CD8-positive, alpha-beta memory T cell (primary cell): ENCODE data around the gene NFIB. TPM values are rescaled to one million over a fixed set of nuclear protein-coding genes. Genes with fewer than 3 reads are reported as not detected.

Experiments
- CTCF ChIA-PET: fragments of 350-600 bp; sonication (Branson Sonifier 250); formaldehyde crosslinking; loops from one replicate; lab custom pipeline; 2021; ENCODE audit warnings: antibody characterized with exemption; lab: Charles Lee
- POLR2A ChIA-PET: fragments of 350-600 bp; sonication (Branson Sonifier 250); formaldehyde crosslinking; loops from one replicate; lab custom pipeline; 2021; ENCODE audit warnings: antibody characterized with exemption; lab: Charles Lee
- DNase-seq, 5 donors: peaks; one replicate each; pipeline versions ENCODE4 v3.0.0 to v3.0.0-alpha.2; 2020 to 2022; ENCODE audit warnings: mixed read lengths in 1 of 5
- H3K27ac ChIP-seq: one replicate; pipeline ENCODE4 v1.7.0; 2013; ENCODE audit warnings: low read depth, mild to moderate bottlenecking, low read length, moderate library complexity
- H3K27me3 ChIP-seq: 2 replicates; pipeline ENCODE4 v1.7.0; 2013; ENCODE audit warnings: low read length, mild to moderate bottlenecking; ENCODE audit not compliant: insufficient read depth, poor library complexity, severe bottlenecking
- H3K36me3 ChIP-seq: 2 replicates; pipeline ENCODE4 v1.7.0; 2013; ENCODE audit warnings: mild to moderate bottlenecking, low read length, moderate library complexity; ENCODE audit not compliant: insufficient read depth
- H3K4me1 ChIP-seq: 2 replicates; pipeline ENCODE4 v1.7.0; 2013; ENCODE audit warnings: mild to moderate bottlenecking, low read length, moderate library complexity; ENCODE audit not compliant: insufficient read depth
- H3K4me3 ChIP-seq: 2 replicates; pipeline ENCODE4 v1.7.0; 2013; ENCODE audit warnings: mild to moderate bottlenecking, low read length
- H3K9me3 ChIP-seq: 2 replicates; pipeline ENCODE4 v1.7.0; 2013; ENCODE audit warnings: mild to moderate bottlenecking, low read length
- H3K27ac Mint-ChIP-seq, 8 donors: one replicate each; pipeline ENCODE4 v1.8.0; 2020 to 2021; ENCODE audit warnings: mixed read lengths in 8 of 8, mild to moderate bottlenecking in 6 of 8, inconsistent platforms in 3 of 8, moderate library complexity in 3 of 8
- H3K27me3 Mint-ChIP-seq, 2 donors: one replicate each; pipeline ENCODE4 v1.8.0; 2020 to 2021; ENCODE audit warnings: mixed read lengths in 2 of 2, mild to moderate bottlenecking in 1 of 2, moderate library complexity in 1 of 2
- H3K36me3 Mint-ChIP-seq, 3 donors: one replicate each; pipeline ENCODE4 v1.8.0; 2020 to 2021; ENCODE audit warnings: mixed read lengths in 3 of 3, inconsistent platforms in 1 of 3, mild to moderate bottlenecking in 1 of 3
- H3K4me1 Mint-ChIP-seq, 3 donors: one replicate each; pipeline ENCODE4 v1.8.0; 2020 to 2021; ENCODE audit warnings: mixed read lengths in 3 of 3, inconsistent platforms in 1 of 3, mild to moderate bottlenecking in 1 of 3
- H3K4me3 Mint-ChIP-seq, 7 donors: one replicate each; pipeline ENCODE4 v1.8.0; 2020 to 2021; ENCODE audit warnings: mixed read lengths in 7 of 7, mild to moderate bottlenecking in 6 of 7, moderate library complexity in 4 of 7, inconsistent platforms in 2 of 7
- H3K9me3 Mint-ChIP-seq, 5 donors: one replicate each; pipeline ENCODE4 v1.8.0; 2020 to 2022; ENCODE audit warnings: mixed read lengths in 5 of 5, mild to moderate bottlenecking in 3 of 5, moderate library complexity in 2 of 5, inconsistent platforms in 1 of 5
- polyA plus RNA-seq: library from polyadenylated mRNA; unstranded; fragments of 300-500 nt; fragmentation: Illumina TruSeq; gene quantifications from one replicate; pipeline ENCODE4 v1.2.3, GENCODE V29; 2021
- total RNA-seq, 2 experiments: library from RNA; stranded (reverse); gene quantifications; one replicate each; pipeline ENCODE4 v1.2.3, GENCODE V29; 2021

NFIB gene
- total and polyA plus RNA-seq, 3 experiments from 2014 or later = not detected

DNA sequence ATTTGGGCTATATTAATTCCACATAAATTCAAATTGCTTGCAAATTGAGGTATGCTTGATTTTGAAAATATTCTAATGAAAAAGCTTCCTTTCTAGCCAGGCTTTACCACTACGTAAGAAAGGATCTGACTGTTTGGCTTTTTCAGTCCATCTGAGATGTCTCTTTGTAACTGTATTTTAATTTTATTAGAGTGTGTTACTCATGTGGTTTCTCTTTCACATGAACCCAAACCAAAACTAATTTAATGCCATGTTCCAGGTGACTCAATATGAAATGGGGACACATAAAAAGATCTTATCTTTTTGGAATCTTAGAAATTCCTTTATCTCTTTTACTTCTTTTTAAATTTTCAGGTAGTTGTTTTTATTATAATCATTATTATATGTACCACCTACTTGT lies 85.3 kb downstream of the NFIB start:
- H3K4me3 ChIP-seq = no peak overlapping the region
- H3K4me1 ChIP-seq = no peaks in the 10 kb centered on the region
- DNase-seq = no peak
- H3K9me3 ChIP-seq = no peaks in the 10 kb centered on the region
- no peak overlapping the region for H3K27ac ChIP-seq
- H3K4me3 Mint-ChIP-seq = no peak overlapping the region
- ChIA-PET CTCF (no interaction called here), POLR2A (no interaction called here)
- H3K9me3 Mint-ChIP-seq = no peaks in the 10 kb centered on the region
- H3K4me1 Mint-ChIP-seq = no peaks in the 10 kb centered on the region
- no peak overlapping the region for H3K27ac Mint-ChIP-seq
- no peaks in the 10 kb centered on the region for H3K27me3 ChIP-seq
- no peaks in the 10 kb centered on the region for H3K27me3 Mint-ChIP-seq
- no peaks in the 10 kb centered on the region for H3K36me3 Mint-ChIP-seq
- H3K36me3 ChIP-seq = no peaks in the 10 kb centered on the region

DNA sequence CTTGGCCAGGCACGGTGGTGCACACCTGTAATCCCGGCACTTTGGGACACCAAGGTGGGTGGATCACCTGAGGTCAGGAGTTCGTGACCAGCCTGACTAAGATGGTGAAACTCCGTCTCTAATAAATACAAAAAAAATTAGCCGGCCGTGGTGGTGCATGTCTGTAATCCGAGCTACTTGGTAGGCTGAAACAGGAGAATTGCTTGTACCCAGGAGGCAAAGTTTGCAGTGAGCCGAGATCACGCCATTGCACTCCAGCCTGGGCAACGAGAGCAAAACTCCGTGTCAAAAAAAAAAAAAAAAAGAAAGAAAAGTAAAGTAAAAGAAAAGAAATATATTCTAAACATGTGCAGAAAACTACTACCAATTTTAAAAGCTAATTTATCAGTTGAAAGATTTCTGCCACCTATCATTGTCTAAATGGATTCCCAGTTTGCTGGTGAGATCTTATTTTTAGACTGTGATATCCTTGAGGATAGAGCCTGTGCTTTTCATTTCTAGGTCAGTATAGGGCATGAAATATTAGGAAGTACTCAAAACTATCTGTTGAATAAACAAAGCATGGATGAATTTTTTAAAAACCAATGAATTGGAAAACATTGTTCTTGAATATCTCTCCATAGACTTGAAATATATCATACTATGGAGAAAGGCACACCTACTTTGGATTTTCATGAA lies 86.9 kb downstream of the NFIB start:
- peaks cover 0 to 2% (median 0%) of the 10 kb centered on the region in 5 donors for H3K9me3 Mint-ChIP-seq

DNA sequence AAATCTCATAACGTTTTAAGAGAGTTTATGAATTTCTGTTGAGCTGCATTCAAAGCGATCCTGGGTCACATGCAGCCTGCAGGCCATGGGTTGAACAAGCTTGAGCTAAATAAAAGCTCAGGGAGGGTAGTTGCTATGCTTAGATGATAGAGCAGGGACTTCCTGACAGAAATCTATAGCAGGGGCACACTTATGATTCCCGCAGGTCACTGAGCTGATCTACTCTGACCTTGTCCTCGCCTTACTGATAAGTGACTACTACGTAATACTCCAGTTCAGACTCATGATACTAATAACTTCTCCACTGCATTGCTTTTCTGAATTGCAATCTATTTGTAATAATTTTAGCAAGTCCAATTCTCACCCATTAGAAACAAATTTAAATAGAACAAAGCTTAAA lies 90.9 kb downstream of the NFIB start:
- no peaks in the 10 kb centered on the region for H3K27me3 ChIP-seq
- no peaks in the 10 kb centered on the region for H3K27me3 Mint-ChIP-seq
- H3K4me3 ChIP-seq = no peak overlapping the region
- H3K27ac Mint-ChIP-seq = no peak overlapping the region
- peaks cover 0 to 2% (median 0%) of the 10 kb centered on the region in 5 donors for H3K9me3 Mint-ChIP-seq
- H3K4me1 ChIP-seq = no peaks in the 10 kb centered on the region
- no peaks in the 10 kb centered on the region for H3K36me3 Mint-ChIP-seq
- DNase-seq = no peak
- H3K27ac ChIP-seq = no peak overlapping the region
- H3K4me1 Mint-ChIP-seq = no peaks in the 10 kb centered on the region
- no peak overlapping the region for H3K4me3 Mint-ChIP-seq
- ChIA-PET CTCF (no interaction called here), POLR2A (no interaction called here)
- no peaks in the 10 kb centered on the region for H3K36me3 ChIP-seq
- H3K9me3 ChIP-seq = no peaks in the 10 kb centered on the region

More for the DNA sequence above, 86.9 kb downstream of the NFIB start:
- Mint-ChIP-seq H3K36me3 (no peaks in the 10 kb centered on the region), H3K27ac (no peak overlapping the region), H3K4me1 (no peaks in the 10 kb centered on the region), H3K4me3 (no peak overlapping the region), H3K27me3 (no peaks in the 10 kb centered on the region)
- Histone ChIP-seq H3K9me3 (no peaks in the 10 kb centered on the region), H3K27ac (no peak overlapping the region), H3K4me1 (no peaks in the 10 kb centered on the region), H3K36me3 (no peaks in the 10 kb centered on the region), H3K27me3 (no peaks in the 10 kb centered on the region), H3K4me3 (no peak overlapping the region)
- POLR2A ChIA-PET = no interaction called here
- CTCF ChIA-PET = no interaction called here
- no peak for DNase-seq

DNA sequence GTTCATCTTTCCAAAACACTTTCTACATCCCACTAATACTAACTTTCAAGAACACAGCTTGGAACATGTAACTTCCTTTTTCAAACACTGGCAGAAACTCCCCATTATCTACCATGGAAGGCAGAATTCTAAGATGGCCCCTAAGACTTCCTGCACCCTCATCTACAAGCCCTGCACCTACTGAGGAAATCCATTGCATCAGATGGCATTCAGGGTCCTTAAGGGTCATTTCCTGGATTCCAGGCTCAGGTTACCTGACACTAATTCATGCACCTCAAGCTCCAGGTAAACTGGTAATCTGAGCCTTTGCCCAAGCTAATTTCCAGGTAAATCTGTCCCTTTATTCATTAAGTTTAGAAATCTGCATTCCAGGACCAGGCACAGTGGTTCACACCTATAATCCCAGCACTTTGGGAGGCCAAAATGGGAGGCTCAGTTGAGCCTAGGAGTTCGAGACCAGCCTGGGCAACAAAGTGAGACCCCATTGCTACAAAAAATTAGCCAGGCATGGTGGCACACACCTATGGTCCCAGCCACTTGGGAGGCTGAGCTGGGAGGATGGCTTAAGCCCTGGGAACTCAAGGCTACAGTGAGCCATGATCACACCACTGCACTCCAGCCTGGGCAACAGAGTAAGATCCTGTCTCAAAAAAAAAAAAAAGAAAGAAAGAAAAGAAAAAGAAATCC lies 91.6 kb downstream of the NFIB start:
- Mint-ChIP-seq H3K27me3 (no peaks in the 10 kb centered on the region), H3K36me3 (no peaks in the 10 kb centered on the region), H3K27ac (no peak overlapping the region), H3K4me3 (no peak overlapping the region), H3K9me3 (peaks cover 0 to 2% (median 0%) of the 10 kb centered on the region in 5 donors), H3K4me1 (no peaks in the 10 kb centered on the region)
- Histone ChIP-seq H3K4me1 (no peaks in the 10 kb centered on the region), H3K36me3 (no peaks in the 10 kb centered on the region), H3K9me3 (no peaks in the 10 kb centered on the region), H3K4me3 (no peak overlapping the region), H3K27me3 (no peaks in the 10 kb centered on the region), H3K27ac (no peak overlapping the region)
- ChIA-PET CTCF (no interaction called here), POLR2A (no interaction called here)
- no peak for DNase-seq

DNA sequence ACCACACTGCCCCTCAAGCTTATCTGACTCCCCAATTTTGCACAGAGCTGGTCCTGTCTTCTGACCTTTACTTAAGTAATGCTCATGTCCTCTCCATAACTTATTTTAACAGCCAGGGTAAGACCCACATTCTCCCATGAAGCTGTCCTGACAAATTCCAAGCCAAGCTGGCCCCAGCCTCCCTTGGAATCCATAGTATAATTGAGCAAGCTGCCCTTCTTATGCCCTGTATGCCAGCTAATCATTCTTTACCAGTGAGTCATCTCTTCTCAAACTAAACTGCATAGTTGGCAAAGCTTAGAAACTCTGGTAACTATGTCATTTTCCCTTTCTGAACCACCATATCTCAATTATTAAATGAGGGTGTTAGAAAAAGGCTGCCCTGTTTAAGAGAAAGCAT lies 92.4 kb downstream of the NFIB start:
- no peak overlapping the region for H3K27ac Mint-ChIP-seq
- Histone ChIP-seq H3K4me1 (no peaks in the 10 kb centered on the region), H3K9me3 (no peaks in the 10 kb centered on the region), H3K27ac (no peak overlapping the region), H3K27me3 (no peaks in the 10 kb centered on the region), H3K4me3 (no peak overlapping the region), H3K36me3 (no peaks in the 10 kb centered on the region)
- ChIA-PET CTCF (no interaction called here), POLR2A (no interaction called here)
- no peak overlapping the region for H3K4me3 Mint-ChIP-seq
- no peaks in the 10 kb centered on the region for H3K27me3 Mint-ChIP-seq
- H3K9me3 Mint-ChIP-seq = peaks cover 0 to 2% (median 0%) of the 10 kb centered on the region in 5 donors
- H3K4me1 Mint-ChIP-seq = no peaks in the 10 kb centered on the region
- DNase-seq = no peak
- H3K36me3 Mint-ChIP-seq = no peaks in the 10 kb centered on the region

DNA sequence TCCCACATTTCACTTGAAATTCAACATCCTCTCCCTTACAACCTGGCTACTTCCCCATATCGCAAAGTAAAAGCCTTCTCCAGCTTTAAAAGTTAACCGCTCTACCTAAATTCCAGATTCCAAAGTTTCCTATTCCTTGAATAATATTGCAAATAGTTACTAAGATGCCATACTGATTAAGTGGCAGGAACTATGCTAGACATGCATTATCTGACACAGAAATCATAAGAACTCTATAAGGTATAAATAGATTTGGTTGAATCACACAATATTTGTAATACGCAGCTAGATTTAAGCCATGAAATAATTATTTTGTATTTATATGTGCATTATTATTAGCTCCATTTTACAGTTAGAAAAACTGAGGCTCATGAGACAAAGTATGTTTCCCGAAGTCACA lies 92.8 kb downstream of the NFIB start:
- no peak overlapping the region for H3K4me3 Mint-ChIP-seq

DNA sequence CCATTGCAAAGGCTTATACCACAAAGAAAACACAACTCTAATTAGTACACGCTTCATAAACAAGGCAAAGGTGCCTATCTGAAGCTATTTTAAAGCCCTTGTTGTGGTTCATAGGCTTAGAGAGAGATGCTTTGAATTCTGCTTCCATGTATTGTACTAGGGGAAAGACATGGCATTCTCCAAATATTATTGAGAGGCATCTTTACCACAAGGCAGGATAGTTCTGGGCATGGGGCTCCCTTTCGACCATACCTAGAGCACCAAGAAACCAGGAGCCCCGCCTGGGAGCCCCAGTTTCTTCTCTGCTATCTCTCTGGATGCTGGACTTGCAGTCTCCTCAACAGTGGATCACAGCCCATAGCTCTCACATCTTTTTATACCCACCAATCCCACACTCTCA lies 93.7 kb downstream of the NFIB start:
- ChIA-PET CTCF (no interaction called here), POLR2A (no interaction called here)
- H3K27ac Mint-ChIP-seq = no peak overlapping the region
- H3K27me3 Mint-ChIP-seq = no peaks in the 10 kb centered on the region
- no peaks in the 10 kb centered on the region for H3K36me3 Mint-ChIP-seq
- Histone ChIP-seq H3K4me1 (no peaks in the 10 kb centered on the region), H3K4me3 (no peak overlapping the region), H3K27me3 (no peaks in the 10 kb centered on the region), H3K27ac (no peak overlapping the region), H3K36me3 (no peaks in the 10 kb centered on the region), H3K9me3 (no peaks in the 10 kb centered on the region)
- H3K9me3 Mint-ChIP-seq = peaks cover 0 to 2% (median 0%) of the 10 kb centered on the region in 5 donors
- H3K4me1 Mint-ChIP-seq = no peaks in the 10 kb centered on the region
- DNase-seq = no peak
- H3K4me3 Mint-ChIP-seq = no peak overlapping the region

More for the DNA sequence above, 92.8 kb downstream of the NFIB start:
- Histone ChIP-seq H3K4me3 (no peak overlapping the region), H3K9me3 (no peaks in the 10 kb centered on the region), H3K27ac (no peak overlapping the region), H3K27me3 (no peaks in the 10 kb centered on the region), H3K4me1 (no peaks in the 10 kb centered on the region), H3K36me3 (no peaks in the 10 kb centered on the region)
- no peak for DNase-seq
- Mint-ChIP-seq H3K27ac (no peak overlapping the region), H3K27me3 (no peaks in the 10 kb centered on the region), H3K9me3 (peaks cover 0 to 2% (median 0%) of the 10 kb centered on the region in 5 donors), H3K4me1 (no peaks in the 10 kb centered on the region), H3K36me3 (no peaks in the 10 kb centered on the region)
- ChIA-PET POLR2A (no interaction called here), CTCF (no interaction called here)

DNA sequence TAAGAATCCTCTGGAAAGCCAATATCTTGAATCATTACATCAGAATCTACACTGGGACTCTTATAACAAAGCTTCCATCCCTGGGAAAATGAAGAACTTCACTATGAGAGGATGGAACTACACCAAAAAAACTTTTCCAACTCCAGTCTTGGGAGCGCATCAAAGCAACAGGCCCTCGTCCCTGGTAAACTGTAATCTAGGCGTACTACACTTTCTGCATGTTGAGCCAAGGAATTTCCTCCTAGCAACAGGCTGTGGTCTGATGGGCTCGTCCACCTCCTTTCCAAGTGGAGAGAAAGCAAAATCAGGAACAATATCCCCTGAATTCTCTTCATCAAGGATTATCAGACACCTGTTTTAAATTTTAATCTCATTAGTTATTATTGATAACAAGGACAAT lies 94.1 kb downstream of the NFIB start:
- Histone ChIP-seq H3K27ac (no peak overlapping the region), H3K27me3 (no peaks in the 10 kb centered on the region), H3K9me3 (no peaks in the 10 kb centered on the region), H3K4me1 (no peaks in the 10 kb centered on the region), H3K4me3 (no peak overlapping the region), H3K36me3 (no peaks in the 10 kb centered on the region)
- H3K4me1 Mint-ChIP-seq = no peaks in the 10 kb centered on the region
- no peak overlapping the region for H3K27ac Mint-ChIP-seq
- CTCF ChIA-PET = no interaction called here
- H3K27me3 Mint-ChIP-seq = no peaks in the 10 kb centered on the region
- peaks cover 0 to 2% (median 0%) of the 10 kb centered on the region in 5 donors for H3K9me3 Mint-ChIP-seq
- DNase-seq = no peak
- POLR2A ChIA-PET = no interaction called here
- no peak overlapping the region for H3K4me3 Mint-ChIP-seq
- no peaks in the 10 kb centered on the region for H3K36me3 Mint-ChIP-seq
